ENCODE measurements around the gene OR2B6.

- TF ChIP-seq, protein P1, sequence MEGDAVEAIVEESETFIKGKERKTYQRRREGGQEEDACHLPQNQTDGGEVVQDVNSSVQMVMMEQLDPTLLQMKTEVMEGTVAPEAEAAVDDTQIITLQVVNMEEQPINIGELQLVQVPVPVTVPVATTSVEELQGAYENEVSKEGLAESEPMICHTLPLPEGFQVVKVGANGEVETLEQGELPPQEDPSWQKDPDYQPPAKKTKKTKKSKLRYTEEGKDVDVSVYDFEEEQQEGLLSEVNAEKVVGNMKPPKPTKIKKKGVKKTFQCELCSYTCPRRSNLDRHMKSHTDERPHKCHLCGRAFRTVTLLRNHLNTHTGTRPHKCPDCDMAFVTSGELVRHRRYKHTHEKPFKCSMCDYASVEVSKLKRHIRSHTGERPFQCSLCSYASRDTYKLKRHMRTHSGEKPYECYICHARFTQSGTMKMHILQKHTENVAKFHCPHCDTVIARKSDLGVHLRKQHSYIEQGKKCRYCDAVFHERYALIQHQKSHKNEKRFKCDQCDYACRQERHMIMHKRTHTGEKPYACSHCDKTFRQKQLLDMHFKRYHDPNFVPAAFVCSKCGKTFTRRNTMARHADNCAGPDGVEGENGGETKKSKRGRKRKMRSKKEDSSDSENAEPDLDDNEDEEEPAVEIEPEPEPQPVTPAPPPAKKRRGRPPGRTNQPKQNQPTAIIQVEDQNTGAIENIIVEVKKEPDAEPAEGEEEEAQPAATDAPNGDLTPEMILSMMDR (conservative IDR thresholded peaks at IDR 0.05): no peak
- no peak for TF ChIP-seq ZFX (IDR thresholded peaks at IDR 0.05)
Measured at GRCh38 chr6:27922949-27923348, 34.1 kb upstream of the OR2B6 start.

Data from C4-2B (cell line).